HepG2 (cell line): ENCODE data around the gene AKIRIN1. TPM values are rescaled to one million over a fixed set of nuclear protein-coding genes. Genes with fewer than 3 reads are reported as not detected.

Experiments used
- ATM ChIP-seq: fragments of 450-650 bp; IDR thresholded peaks from 2 replicates; pipeline ENCODE4 v1.7.1; 2017; ENCODE audit warnings: mild to moderate bottlenecking, borderline replicate concordance
- EEA1 ChIP-seq: sonication (generic); formaldehyde crosslinking; IDR thresholded peaks from 2 replicates; pipeline ENCODE4 v1.5.1; 2020; ENCODE audit warnings: mild to moderate bottlenecking, missing genetic modification reagents, borderline replicate concordance
- GABPB1 ChIP-seq: IDR thresholded peaks from 2 replicates; pipeline ENCODE4 v1.6.1; 2016; ENCODE audit warnings: mild to moderate bottlenecking, missing genetic modification reagents, moderate library complexity, missing compliant biosample characterization
- GTF2F1 ChIP-seq: fragments of 150-350 bp; IDR thresholded peaks from 2 replicates; pipeline ENCODE4 v1.6.1; 2014; ENCODE audit warnings: low read length
- HOXA5 ChIP-seq: sonication (generic); formaldehyde crosslinking; IDR thresholded peaks from 2 replicates; pipeline ENCODE4 v1.4.0; 2020; ENCODE audit warnings: missing genetic modification reagents
- MED13 ChIP-seq: sonication (generic); formaldehyde crosslinking; IDR thresholded peaks from 2 replicates; pipeline ENCODE4 v1.5.0; 2020; ENCODE audit warnings: missing genetic modification reagents
- REL ChIP-seq: sonication (generic); formaldehyde crosslinking; conservative IDR thresholded peaks from 2 replicates; pipeline ENCODE4 v1.8.0; 2022; ENCODE audit warnings: mild to moderate bottlenecking, missing genetic modification reagents, moderate library complexity
- SIN3A ChIP-seq: IDR thresholded peaks from 2 replicates; pipeline ENCODE4 v1.6.1; 2011; ENCODE audit warnings: low read depth, mild to moderate bottlenecking, control low read depth, low read length, borderline replicate concordance
- SIN3B ChIP-seq: fragments of 150-350 bp; IDR thresholded peaks from 2 replicates; pipeline ENCODE4 v1.6.1; 2014; ENCODE audit warnings: low read length
- SNRNP70 ChIP-seq: fragments of 200-400 bp; formaldehyde crosslinking; IDR thresholded peaks from 2 replicates; pipeline ENCODE4 v1.6.1; 2017; ENCODE audit warnings: mild to moderate bottlenecking, low read depth, low read length, moderate library complexity
- SOX5 ChIP-seq: IDR thresholded peaks from 2 replicates; pipeline ENCODE4 v1.6.1; 2016; ENCODE audit warnings: borderline replicate concordance
- SRSF9 ChIP-seq: fragments of 200-400 bp; formaldehyde crosslinking; IDR thresholded peaks from 2 replicates; pipeline ENCODE4 v1.6.1; 2018; ENCODE audit warnings: borderline replicate concordance, mild to moderate bottlenecking, low read depth, low read length; ENCODE audit not compliant: insufficient read depth, poor library complexity, severe bottlenecking
- ZFP36L2 ChIP-seq: sonication (generic); formaldehyde crosslinking; IDR thresholded peaks from 2 replicates; pipeline ENCODE4 v1.4.0; 2020; ENCODE audit warnings: missing genetic modification reagents
- polyA plus RNA-seq, 8 experiments: library from polyadenylated mRNA; depleted of rRNA in 3 of 8; stranded (reverse) in 7 of 8; unstranded in 1 of 8; fragments of >200 nt; fragmentation: Illumina TruSeq in 4 of 8; extraction: Trizol in 4 of 8; gene quantifications; 2 replicates each; pipeline versions ENCODE4 v1.2.1 to v1.2.3, GENCODE V29; 2011 to 2016; ENCODE audit warnings: low read depth in 4 of 8, missing spikeins in 1 of 8, mixed read lengths in 1 of 8; ENCODE audit not compliant: insufficient read depth in 1 of 8
- total RNA-seq, 5 experiments: library from RNA; depleted of rRNA; stranded (reverse); fragments of >200 nt; fragmentation: Illumina TruSeq; extraction: Trizol; gene quantifications; 2 replicates each; pipeline ENCODE4 v1.2.3, GENCODE V29; 2016; ENCODE audit warnings: low read depth in 1 of 5
- TF ChIP-seq, protein P1 (sequence below): IDR thresholded peaks from 2 replicates; pipeline ENCODE4 v1.6.1; 2012; ENCODE audit warnings: inconsistent platforms
- TF ChIP-seq, protein P2 (sequence below): sonication (generic); formaldehyde crosslinking; IDR thresholded peaks from 2 replicates; pipeline ENCODE4 v1.8.0; 2022; ENCODE audit warnings: missing genetic modification reagents, low read depth, mild to moderate bottlenecking, borderline replicate concordance
- TF ChIP-seq, protein P3 (sequence below): sonication (generic); formaldehyde crosslinking; IDR thresholded peaks from 2 replicates; pipeline ENCODE4 v1.4.0; 2020; ENCODE audit warnings: mild to moderate bottlenecking, low read depth, missing genetic modification reagents
- TF ChIP-seq, protein P4 (sequence below): sonication (generic); formaldehyde crosslinking; IDR thresholded peaks from 2 replicates; pipeline ENCODE4 v1.5.0; 2020; ENCODE audit warnings: mild to moderate bottlenecking, missing genetic modification reagents, borderline replicate concordance
- TF ChIP-seq, protein P5 (sequence below): sonication (generic); formaldehyde crosslinking; conservative IDR thresholded peaks from 2 replicates; pipeline ENCODE4 v1.4.0; 2020; ENCODE audit warnings: missing genetic modification reagents
- TF ChIP-seq, protein P6 (sequence below): sonication (generic); formaldehyde crosslinking; IDR thresholded peaks from 2 replicates; pipeline ENCODE4 v1.9.0; 2021; ENCODE audit warnings: missing genetic modification reagents, borderline replicate concordance
- TF ChIP-seq, protein P7 (sequence below): IDR thresholded peaks from 2 replicates; pipeline ENCODE4 v1.6.1; 2016

Gene AKIRIN1
- total and polyA plus RNA-seq, 2 of the 13 experiments (the other 11 are each of a cell fraction or from before 2014, with no cell fraction given), result 123 to 157 TPM

DNA sequence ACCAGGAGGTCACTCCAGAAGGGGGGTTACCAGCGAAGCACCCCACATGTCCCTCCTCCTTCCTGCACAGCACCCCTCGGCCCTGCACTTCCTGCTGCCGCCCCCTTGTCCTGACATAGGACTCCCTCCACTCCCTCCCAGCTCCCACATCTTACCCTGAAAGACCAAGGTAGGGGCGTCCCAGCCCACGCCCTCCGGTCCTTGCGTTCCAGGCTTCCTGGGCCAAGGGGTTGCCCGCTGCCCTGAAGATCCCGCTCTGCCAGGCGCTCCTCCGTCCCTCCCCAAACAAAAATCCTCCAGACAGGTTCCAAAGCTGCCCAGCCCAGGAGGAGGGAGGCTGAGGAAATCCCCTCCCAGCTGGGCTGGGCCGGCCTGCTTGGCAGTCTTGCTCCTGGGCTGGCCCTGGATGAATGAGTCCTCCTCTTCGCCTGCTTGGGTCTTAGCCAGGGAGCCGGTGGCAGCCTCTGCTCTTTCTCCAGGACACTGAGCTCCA is 49.5 kb upstream of the AKIRIN1 start, which contains the start of gene RHBDL2 (continued):
- TF ChIP-seq EEA1 (CRISPR knock-in tag), result no peak
- no peak for TF ChIP-seq MED13 (CRISPR knock-in tag)
- TF ChIP-seq REL (CRISPR knock-in tag), result no peak
- TF ChIP-seq, protein P1, sequence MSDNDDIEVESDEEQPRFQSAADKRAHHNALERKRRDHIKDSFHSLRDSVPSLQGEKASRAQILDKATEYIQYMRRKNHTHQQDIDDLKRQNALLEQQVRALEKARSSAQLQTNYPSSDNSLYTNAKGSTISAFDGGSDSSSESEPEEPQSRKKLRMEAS, result no peak
- no peak for TF ChIP-seq ATM
- 0 out of 2 replicates have a peak, but pooled peaks have one; percentile 23 for TF ChIP-seq GABPB1 (CRISPR knock-in tag)
- no peak for TF ChIP-seq GTF2F1
- TF ChIP-seq, protein P2, sequence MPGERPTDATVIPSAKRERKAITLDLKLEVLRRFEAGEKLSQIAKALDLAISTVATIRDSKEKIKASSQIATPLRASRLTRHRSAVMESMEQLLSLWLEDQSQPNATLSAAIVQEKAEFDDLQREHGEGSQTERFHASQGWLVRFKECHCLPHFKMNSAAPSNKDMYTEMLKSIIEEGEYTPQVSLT, result no peak
- TF ChIP-seq, protein P3, sequence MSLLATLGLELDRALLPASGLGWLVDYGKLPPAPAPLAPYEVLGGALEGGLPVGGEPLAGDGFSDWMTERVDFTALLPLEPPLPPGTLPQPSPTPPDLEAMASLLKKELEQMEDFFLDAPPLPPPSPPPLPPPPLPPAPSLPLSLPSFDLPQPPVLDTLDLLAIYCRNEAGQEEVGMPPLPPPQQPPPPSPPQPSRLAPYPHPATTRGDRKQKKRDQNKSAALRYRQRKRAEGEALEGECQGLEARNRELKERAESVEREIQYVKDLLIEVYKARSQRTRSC (CRISPR knock-in tag), result no peak
- TF ChIP-seq SOX5, result no peak
- no peak for TF ChIP-seq SNRNP70
- TF ChIP-seq SRSF9, result no peak
- TF ChIP-seq, protein P4, sequence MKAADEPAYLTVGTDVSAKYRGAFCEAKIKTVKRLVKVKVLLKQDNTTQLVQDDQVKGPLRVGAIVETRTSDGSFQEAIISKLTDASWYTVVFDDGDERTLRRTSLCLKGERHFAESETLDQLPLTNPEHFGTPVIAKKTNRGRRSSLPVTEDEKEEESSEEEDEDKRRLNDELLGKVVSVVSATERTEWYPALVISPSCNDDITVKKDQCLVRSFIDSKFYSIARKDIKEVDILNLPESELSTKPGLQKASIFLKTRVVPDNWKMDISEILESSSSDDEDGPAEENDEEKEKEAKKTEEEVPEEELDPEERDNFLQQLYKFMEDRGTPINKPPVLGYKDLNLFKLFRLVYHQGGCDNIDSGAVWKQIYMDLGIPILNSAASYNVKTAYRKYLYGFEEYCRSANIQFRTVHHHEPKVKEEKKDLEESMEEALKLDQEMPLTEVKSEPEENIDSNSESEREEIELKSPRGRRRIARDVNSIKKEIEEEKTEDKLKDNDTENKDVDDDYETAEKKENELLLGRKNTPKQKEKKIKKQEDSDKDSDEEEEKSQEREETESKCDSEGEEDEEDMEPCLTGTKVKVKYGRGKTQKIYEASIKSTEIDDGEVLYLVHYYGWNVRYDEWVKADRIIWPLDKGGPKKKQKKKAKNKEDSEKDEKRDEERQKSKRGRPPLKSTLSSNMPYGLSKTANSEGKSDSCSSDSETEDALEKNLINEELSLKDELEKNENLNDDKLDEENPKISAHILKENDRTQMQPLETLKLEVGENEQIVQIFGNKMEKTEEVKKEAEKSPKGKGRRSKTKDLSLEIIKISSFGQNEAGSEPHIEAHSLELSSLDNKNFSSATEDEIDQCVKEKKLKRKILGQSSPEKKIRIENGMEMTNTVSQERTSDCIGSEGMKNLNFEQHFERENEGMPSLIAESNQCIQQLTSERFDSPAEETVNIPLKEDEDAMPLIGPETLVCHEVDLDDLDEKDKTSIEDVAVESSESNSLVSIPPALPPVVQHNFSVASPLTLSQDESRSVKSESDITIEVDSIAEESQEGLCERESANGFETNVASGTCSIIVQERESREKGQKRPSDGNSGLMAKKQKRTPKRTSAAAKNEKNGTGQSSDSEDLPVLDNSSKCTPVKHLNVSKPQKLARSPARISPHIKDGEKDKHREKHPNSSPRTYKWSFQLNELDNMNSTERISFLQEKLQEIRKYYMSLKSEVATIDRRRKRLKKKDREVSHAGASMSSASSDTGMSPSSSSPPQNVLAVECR (CRISPR knock-in tag), result peak; percentile 23; the same call in 1 of the 2 replicates
- 0 out of 2 replicates have a peak, but pooled peaks have one; percentile 18 for TF ChIP-seq SIN3A
- TF ChIP-seq, protein P5, sequence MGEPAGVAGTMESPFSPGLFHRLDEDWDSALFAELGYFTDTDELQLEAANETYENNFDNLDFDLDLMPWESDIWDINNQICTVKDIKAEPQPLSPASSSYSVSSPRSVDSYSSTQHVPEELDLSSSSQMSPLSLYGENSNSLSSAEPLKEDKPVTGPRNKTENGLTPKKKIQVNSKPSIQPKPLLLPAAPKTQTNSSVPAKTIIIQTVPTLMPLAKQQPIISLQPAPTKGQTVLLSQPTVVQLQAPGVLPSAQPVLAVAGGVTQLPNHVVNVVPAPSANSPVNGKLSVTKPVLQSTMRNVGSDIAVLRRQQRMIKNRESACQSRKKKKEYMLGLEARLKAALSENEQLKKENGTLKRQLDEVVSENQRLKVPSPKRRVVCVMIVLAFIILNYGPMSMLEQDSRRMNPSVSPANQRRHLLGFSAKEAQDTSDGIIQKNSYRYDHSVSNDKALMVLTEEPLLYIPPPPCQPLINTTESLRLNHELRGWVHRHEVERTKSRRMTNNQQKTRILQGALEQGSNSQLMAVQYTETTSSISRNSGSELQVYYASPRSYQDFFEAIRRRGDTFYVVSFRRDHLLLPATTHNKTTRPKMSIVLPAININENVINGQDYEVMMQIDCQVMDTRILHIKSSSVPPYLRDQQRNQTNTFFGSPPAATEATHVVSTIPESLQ (CRISPR knock-in tag), result no peak
- TF ChIP-seq, protein P6, sequence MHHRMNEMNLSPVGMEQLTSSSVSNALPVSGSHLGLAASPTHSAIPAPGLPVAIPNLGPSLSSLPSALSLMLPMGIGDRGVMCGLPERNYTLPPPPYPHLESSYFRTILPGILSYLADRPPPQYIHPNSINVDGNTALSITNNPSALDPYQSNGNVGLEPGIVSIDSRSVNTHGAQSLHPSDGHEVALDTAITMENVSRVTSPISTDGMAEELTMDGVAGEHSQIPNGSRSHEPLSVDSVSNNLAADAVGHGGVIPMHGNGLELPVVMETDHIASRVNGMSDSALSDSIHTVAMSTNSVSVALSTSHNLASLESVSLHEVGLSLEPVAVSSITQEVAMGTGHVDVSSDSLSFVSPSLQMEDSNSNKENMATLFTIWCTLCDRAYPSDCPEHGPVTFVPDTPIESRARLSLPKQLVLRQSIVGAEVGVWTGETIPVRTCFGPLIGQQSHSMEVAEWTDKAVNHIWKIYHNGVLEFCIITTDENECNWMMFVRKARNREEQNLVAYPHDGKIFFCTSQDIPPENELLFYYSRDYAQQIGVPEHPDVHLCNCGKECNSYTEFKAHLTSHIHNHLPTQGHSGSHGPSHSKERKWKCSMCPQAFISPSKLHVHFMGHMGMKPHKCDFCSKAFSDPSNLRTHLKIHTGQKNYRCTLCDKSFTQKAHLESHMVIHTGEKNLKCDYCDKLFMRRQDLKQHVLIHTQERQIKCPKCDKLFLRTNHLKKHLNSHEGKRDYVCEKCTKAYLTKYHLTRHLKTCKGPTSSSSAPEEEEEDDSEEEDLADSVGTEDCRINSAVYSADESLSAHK (CRISPR knock-in tag), result no peak
- TF ChIP-seq SIN3B, result no peak
- TF ChIP-seq, protein P7, sequence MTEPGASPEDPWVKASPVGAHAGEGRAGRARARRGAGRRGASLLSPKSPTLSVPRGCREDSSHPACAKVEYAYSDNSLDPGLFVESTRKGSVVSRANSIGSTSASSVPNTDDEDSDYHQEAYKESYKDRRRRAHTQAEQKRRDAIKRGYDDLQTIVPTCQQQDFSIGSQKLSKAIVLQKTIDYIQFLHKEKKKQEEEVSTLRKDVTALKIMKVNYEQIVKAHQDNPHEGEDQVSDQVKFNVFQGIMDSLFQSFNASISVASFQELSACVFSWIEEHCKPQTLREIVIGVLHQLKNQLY (CRISPR knock-in tag), result no peak
- no peak for TF ChIP-seq ZFP36L2
- TF ChIP-seq HOXA5 (CRISPR knock-in tag), result no peak
